NCI-H82 (cell line): ENCODE measurements around the gene ELMO2.
A peak's percentile ranks its signal among the peaks of the same experiment; 100 is the strongest.
"Not testable (repeated sequence)": the region's sequence is repeated elsewhere in the genome, so short reads cannot be mapped to it uniquely, and the experiment has no call there.

Experiments
- DNase-seq: peaks from one replicate; lab custom pipeline; 2025; lab: John Stamatoyannopoulos, UW

ELMO2 gene

DNA sequence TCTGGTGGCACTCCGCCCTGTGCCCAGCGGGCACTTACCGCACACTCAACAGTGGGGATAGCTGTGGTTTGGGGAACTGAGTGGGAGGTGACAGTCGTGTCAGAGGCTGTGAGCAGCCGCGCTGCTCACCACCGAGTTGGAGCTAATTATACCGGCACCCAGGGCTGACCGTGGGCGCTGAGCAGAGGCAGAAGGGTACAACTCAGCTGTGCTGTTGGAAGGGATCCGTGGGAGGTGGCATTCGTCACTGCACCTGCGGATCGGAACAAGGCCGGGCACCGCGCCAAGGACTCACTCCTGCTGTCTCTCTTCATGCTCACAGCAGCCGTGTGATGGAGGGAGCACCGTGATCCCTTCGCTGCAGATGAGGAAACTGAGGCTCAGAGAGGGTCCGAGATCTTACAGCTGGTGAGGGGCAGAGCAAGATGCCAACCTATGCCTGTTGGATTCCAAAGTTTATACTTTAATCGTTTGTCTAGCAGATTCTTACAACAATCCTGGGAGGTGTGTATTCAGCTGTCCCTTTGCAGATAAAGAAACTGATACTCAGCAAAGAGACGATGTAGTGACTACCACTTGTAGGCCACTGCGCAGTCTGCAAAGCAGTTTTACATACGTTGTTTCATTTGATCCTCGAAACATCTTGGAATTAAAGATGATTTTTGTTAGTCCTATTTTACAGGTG is 713 bp upstream of the ELMO2 start:
- peak; percentile 34 for DNase-seq

- DNase-seq, result no peak
These were observed 4.0 kb downstream of the ELMO2 start for GRCh38 chr20:46402331-46402811.

DNA sequence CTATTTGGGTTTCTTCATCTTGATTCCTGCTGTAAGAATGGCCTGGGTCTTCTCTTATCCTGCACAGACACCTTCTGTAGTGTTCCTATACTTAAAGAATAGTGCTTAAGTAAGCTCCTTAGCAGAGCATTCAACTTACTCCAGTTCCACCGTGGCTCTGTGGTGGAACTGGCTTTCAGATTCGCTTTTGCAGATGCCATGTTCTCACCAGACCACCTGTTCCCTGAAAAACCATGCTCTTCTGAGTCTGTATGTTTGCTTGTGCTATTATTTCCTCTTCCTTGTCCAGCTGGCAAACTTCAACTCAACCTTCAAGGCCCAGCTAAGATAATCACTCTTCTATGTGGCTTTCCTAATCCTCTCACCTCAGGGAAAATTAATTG is 4.9 kb downstream of the ELMO2 start:
- peak; percentile 86 for DNase-seq

GRCh38 chr20:46400828-46401477 is 5.5 kb downstream of the ELMO2 start:
- peak; percentile 65 for DNase-seq

GRCh38 chr20:46400253-46400652 is 6.2 kb downstream of the ELMO2 start:
- DNase-seq, result no peak

DNA sequence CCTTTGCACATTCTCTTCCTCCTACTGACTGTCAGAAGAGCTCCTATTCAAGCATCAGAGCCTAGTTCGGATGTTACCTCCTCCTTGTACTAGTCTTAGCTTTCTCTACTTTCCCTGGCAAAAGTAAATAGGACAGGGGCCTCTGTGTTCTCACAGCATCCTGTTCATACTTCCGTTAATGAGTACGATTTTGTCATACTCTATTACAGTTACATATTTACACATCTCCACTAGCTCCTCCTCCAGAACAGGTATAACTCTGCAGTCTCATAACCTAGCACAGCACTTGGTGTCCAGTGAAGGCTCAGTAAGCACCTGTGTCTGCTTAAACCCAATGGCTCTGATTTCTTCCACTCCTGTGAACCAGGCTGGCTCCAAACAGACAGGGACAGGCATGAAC is 7.0 kb downstream of the ELMO2 start:
- no peak for DNase-seq

- DNase-seq, result no peak
These were observed 7.5 kb downstream of the ELMO2 start for GRCh38 chr20:46398963-46399362.

DNA sequence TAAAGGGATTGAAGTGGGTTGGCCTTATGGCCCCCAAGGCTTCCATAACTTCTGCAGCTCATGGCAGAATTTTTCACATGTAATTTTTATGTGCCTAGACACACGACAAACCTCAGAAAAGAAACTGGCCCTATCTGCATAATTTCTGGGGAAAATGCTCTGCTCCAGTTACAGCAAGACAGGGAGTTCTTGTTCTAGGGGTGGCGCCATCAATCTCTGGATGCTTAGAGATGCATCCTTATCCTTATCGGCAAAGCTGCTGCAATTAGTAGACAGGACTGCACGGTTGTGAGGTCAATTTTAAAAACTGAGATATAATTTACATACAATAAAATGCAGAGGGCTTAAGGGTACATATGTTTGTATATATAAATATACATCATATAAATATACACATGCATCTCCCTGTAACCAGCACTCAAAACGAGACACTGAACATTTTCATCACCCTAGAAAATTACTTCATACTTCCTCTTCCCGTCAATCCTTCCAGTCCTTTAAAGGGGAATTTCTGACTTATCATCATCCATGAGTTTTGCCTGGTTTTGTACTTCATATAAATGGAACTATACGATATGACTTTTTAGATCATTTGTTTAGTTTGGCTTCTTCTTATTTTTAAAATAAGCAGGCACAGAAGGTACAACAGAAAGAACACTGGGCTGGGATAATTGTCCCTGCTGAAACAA is 10.2 kb downstream of the ELMO2 start:
- DNase-seq, result no peak

- no peak for DNase-seq
These were observed 11.3 kb downstream of the ELMO2 start for GRCh38 chr20:46394872-46395760.

DNA sequence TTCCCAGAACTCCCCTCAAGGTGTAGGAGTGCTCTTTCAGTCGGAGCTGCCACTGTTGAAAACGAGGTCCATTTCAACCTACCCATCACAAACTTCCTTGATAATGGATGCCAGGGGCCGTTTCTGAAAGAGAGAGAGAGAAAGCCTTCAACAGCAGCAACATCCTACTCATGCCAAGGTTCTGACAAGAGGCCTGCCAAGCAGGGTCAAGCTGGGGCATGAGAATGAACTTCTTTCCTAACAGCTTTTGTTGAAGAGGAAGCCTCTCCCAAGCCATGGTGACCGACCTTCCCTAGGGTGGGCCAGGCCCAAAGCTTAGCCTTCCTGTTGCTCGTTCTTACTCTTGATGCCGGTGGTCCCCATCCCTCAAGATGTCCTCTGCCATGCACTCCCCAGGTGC is 12.4 kb downstream of the ELMO2 start:
- DNase-seq, result no peak

- no peak for DNase-seq
These were observed 17.5 kb downstream of the ELMO2 start for GRCh38 chr20:46388937-46389336.

- DNase-seq, result peak; percentile 48
These were observed 18.1 kb downstream of the ELMO2 start for GRCh38 chr20:46388201-46388836.

DNA sequence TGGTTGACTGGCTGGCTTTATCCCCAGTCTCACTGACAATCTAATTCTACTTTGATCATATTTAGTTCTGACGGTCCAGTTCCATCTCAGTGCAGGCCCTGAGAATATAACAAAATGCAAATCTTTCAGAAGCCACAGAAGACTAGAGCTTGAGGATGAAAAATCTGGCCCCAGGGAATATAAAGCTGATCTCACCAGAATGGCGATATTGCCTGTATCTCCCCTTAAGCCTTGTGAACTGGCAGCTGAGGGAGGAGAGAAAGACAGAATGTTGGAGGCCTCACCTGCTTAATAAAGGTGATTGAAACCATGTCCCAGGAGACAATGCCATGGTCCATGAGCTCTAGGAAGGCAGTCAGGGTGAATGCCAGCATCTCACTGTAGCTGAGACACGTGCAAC is 19.4 kb downstream of the ELMO2 start:
- DNase-seq, result not testable (repeated sequence)

DNA sequence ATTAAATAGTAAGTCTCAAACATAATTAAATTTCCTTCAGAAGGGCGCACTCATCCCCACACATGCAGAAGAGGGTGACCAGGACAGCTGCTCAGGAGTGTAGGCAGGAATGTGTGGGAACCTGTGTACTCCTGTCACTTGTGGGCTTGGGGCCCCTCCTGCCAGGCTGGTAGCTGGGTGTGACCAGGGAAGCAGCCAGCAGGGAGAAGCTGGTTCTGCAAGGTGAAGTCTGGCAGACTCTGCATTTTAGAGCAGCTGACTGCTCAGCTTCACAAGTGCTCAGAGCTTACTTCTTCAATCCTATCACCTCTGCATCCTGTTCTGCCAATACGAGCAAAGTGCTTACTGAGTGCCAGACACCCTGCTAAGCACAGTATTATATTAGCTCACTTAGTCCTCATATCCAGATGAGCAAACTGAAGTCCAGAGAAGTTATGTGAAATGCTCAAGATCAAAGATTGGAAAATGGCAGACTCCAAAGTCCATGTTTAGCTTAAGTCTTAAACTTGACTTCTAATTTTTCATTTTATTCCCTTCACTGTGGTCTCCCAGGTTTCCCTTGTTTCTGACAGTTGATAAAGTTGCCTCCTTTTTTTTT is 27.9 kb downstream of the ELMO2 start:
- DNase-seq, result peak; percentile 32

GRCh38 chr20:46377518-46377917 is 28.9 kb downstream of the ELMO2 start:
- no peak for DNase-seq

GRCh38 chr20:46376196-46376785 is 30.1 kb downstream of the ELMO2 start:
- DNase-seq, result no peak

DNA sequence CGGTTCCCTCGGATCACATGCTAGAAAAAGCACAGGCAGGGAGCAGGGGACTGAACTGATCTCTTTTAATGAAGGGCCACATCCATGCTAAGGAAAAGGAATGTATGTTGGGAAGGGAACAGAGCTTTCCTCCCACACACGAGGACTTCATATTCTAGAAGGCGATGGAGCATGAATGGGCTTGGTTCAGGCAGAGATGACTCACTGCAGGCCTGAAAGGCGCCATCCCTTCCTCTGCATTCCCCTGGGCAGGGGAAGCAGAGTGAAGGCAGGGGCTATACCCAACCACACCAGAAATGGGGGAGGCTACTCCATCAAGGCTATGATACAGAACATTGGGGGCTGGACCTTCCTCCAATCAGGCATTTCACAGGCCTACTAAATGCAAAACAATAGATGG is 30.6 kb downstream of the ELMO2 start:
- DNase-seq, result no peak

GRCh38 chr20:46374383-46374782 is 32.0 kb downstream of the ELMO2 start:
- DNase-seq, result no peak

DNA sequence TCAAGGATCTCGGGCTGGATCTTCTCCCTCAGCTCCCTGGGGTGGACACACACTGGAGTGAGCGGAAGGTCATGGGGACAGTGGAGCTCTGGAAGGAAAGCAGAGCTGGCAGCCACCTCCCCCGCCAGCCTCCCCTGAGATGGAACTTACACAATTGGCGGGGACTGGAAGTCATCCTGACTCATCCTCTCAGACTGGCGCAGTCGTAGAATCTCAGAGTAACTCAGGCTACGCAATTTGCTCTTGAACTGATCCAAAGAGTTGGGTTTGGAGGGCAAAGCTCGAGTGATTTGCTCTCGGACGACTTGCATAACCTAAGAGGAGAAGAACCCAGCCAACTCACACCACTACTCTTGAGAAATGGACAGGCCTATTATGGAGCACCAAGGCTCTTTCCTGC is 34.8 kb downstream of the ELMO2 start:
- DNase-seq, result no peak

- DNase-seq, result no peak
These were observed 37.5 kb downstream of the ELMO2 start for GRCh38 chr20:46368902-46369268.
